Activated T-helper 2 cell treated with anti-CD3 and anti-CD28 coated beads, Interferon-gamma antibody, Interleukin-2, Interleukin-4, amounts not matched to agents 10 μg/mL and 5 μg/mL and 100 μg/mL, durations not matched to agents 14 hours and 24 hours and 36 hours (primary cell): ENCODE results near the gene PRIM2. TPM values are rescaled to one million over a fixed set of nuclear protein-coding genes. Genes with fewer than 3 reads are reported as not detected.
"Not testable (repeated sequence)": the region's sequence is repeated elsewhere in the genome, so short reads cannot be mapped to it uniquely, and the experiment has no call there.

Experiments
- DNase-seq: peaks from one replicate; pipeline ENCODE4 v3.0.0; 2021; ENCODE audit warnings: low spot score
- H3K27ac Mint-ChIP-seq: one replicate; pipeline ENCODE4 v1.8.0; 2021; ENCODE audit warnings: mixed read lengths
- H3K27me3 Mint-ChIP-seq: one replicate; pipeline ENCODE4 v1.8.0; 2021; ENCODE audit warnings: low read depth, mixed read lengths
- H3K36me3 Mint-ChIP-seq: one replicate; pipeline ENCODE4 v1.8.0; 2021; ENCODE audit warnings: low read depth, mixed read lengths
- H3K4me1 Mint-ChIP-seq: one replicate; pipeline ENCODE4 v1.8.0; 2021; ENCODE audit warnings: low read depth, mixed read lengths
- H3K4me3 Mint-ChIP-seq: one replicate; pipeline ENCODE4 v1.8.0; 2021; ENCODE audit warnings: low read depth, mild to moderate bottlenecking, moderate library complexity, mixed read lengths
- H3K9me3 Mint-ChIP-seq: one replicate; pipeline ENCODE4 v1.8.0; 2021; ENCODE audit warnings: mixed read lengths
- intact Hi-C: fragments of 100-400 bp; cut with micrococcal nuclease; formaldehyde crosslinking; loops from one replicate; pipeline ENCODE4 v1.15.1; 2023
- total RNA-seq: library from RNA; stranded (reverse); gene quantifications from 2 replicates; pipeline ENCODE4 v1.2.3, GENCODE V29; 2022

The PRIM2 gene
- total RNA-seq, 1 donor from 2014 or later = 37.9 TPM

GRCh38 chr6:57668108-57668507 is 350.7 kb downstream of the PRIM2 start:
- not testable (repeated sequence) for H3K36me3 Mint-ChIP-seq, H3K9me3 Mint-ChIP-seq, DNase-seq

DNA sequence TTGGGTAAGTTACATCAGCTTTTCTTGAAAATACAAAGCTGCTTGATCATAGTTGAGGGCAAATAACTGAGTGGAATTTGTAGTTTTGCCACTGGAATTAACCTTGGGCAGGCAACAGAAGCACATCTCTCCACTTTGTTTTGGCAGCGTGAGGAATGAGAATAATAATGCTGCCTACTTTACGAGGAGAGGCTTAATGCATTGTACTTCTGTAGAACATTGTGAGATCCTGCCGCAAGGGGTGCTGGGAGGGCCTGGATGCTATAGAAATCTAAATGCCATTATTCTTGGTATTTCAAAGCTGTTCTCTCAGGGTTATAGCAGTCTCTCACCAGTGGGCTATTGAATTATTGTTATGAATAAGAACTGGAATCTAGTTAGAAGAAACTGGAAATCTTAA is 353.8 kb downstream of the PRIM2 start:
- H3K4me1 Mint-ChIP-seq, H3K36me3 Mint-ChIP-seq, H3K27me3 Mint-ChIP-seq, H3K27ac Mint-ChIP-seq, H3K9me3 Mint-ChIP-seq, DNase-seq, H3K4me3 Mint-ChIP-seq, intact Hi-C loops: not testable (repeated sequence)

More at GRCh38 chr6:57668108-57668507, 350.7 kb downstream of the PRIM2 start:
- H3K27me3 Mint-ChIP-seq, H3K4me3 Mint-ChIP-seq, H3K4me1 Mint-ChIP-seq, intact Hi-C loops, H3K27ac Mint-ChIP-seq: not testable (repeated sequence)

DNA sequence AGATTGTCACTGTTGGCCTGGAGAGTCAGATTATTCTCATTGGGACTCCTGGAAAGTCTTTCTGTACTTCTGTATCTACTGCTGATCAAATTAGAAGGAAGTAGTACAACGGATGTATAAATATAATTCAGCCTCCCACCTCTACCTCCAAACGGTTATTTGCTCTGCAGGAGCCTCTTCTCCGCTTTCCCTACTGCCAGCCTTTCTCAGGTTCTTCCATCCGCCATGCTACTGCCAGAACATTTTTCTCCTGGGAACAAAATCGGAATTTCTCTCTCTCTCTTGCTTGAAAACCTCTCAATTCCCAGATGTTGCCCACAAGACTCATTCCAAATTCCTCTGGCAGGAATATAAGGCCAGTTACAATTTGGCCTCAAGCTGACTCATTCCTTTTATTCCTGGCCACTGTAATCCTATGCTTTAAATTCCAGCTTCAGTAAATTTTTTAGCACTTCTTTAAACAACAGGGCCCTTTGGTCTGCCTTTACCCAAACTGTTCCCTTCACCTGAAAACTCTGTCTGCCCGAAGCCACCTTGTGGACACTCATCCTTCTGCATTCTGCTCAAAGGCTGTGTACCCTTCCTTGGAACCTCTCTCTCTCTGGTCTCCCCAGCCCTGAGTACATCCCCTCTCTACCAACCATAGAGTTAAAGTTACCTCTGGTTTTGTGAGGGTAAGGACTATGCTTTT is 354.7 kb downstream of the PRIM2 start:
- H3K36me3 Mint-ChIP-seq, H3K9me3 Mint-ChIP-seq, H3K27me3 Mint-ChIP-seq, H3K4me1 Mint-ChIP-seq, H3K27ac Mint-ChIP-seq, H3K4me3 Mint-ChIP-seq, intact Hi-C loops, DNase-seq: not testable (repeated sequence)

DNA sequence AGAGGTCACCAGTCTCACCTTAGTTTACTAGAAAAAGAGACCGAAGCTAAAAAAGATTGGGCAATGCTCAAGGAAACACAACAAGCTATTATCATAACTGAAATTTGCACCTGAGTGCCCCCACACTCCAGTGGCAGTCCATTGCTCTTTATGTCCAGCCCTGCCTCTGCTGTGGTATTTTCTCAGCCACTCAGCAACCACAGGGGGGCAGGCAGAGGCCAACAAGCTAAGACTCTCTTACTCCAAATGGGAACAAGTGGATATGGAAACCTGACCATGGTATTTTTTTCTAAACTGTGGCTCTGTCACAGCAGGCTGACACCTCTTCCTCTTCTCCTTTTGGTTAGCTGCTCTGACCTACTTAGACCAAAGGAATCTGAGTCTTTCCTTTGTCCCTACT is 355.9 kb downstream of the PRIM2 start:
- H3K27me3 Mint-ChIP-seq, H3K4me1 Mint-ChIP-seq, H3K36me3 Mint-ChIP-seq, DNase-seq, H3K9me3 Mint-ChIP-seq, H3K27ac Mint-ChIP-seq, intact Hi-C loops, H3K4me3 Mint-ChIP-seq: not testable (repeated sequence)

DNA sequence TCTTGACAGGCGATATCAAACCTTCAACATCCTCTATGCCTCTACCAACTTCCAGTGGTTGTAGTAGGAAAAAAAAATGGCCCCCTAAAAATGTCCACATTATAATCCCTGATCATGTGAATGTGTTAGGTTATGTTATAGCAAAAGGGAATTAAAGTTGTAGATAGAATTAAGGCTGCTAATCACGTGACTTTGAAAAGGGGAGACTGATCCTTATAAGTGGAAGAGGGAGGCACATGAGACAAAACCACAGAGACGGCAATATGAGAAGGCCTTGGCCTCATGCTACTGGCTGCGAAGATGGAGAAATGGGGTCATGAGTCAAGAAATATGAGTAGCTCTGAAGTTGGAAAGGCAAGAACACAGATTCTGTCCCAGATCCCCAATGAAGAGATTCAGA is 358.0 kb downstream of the PRIM2 start:
- DNase-seq, H3K4me3 Mint-ChIP-seq, H3K4me1 Mint-ChIP-seq, H3K36me3 Mint-ChIP-seq, H3K9me3 Mint-ChIP-seq, H3K27ac Mint-ChIP-seq, intact Hi-C loops, H3K27me3 Mint-ChIP-seq: not testable (repeated sequence)

DNA sequence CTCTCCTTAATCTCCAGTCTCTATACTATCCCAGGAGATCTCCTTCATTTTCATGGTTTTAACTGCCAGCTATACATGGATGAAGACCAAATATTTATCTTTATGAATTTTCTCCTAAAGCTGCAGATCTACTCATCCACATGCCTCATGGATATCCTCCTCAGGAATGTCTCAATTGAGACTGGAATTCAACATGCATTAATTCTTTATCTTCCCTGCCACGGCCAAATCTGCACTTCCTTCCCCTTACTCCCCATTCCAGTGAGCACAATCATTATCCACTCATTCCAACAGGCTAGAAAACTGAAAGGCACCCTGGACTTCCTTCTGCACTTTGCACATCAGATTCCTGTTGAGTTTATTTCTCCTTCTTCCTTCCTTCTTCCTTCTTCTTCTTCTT is 379.0 kb downstream of the PRIM2 start:
- H3K36me3 Mint-ChIP-seq, DNase-seq, H3K27ac Mint-ChIP-seq, H3K4me1 Mint-ChIP-seq, H3K9me3 Mint-ChIP-seq, intact Hi-C loops, H3K27me3 Mint-ChIP-seq, H3K4me3 Mint-ChIP-seq: not testable (repeated sequence)

Other genes starting within 250 kb of the PRIM2 start
- 57.7 and 60.3 TPM in 2 replicates for gene ZNF451, start 227.4 kb upstream of the PRIM2 start, total RNA-seq
- 13.6 and 14.3 TPM in 2 replicates for gene BAG2, start 145.3 kb upstream of the PRIM2 start, total RNA-seq
- gene RAB23, start 95.3 kb upstream of the PRIM2 start, total RNA-seq = 4.8 and 5.1 TPM in 2 replicates